Measurements from ENCODE around the gene MID1IP1.

Gene MID1IP1

GRCh38 chrX:38799995-38800580 is 1.2 kb upstream of the MID1IP1 start:
- TF ChIP-seq REST (IDR thresholded peaks at IDR 0.05; ENCODE audit: low read depth) (no peak), ZBTB7A (IDR thresholded peaks at IDR 0.05; ENCODE audit: low read depth) (no peak), NFIC (IDR thresholded peaks at IDR 0.05) (no peak), RAD21 (IDR thresholded peaks at IDR 0.05; ENCODE audit: low read depth) (no peak), EP300 (IDR thresholded peaks at IDR 0.05; ENCODE audit: borderline replicate concordance) (no peak), FOXM1 (IDR thresholded peaks at IDR 0.05; ENCODE audit: borderline replicate concordance, low read depth) (no peak), TEAD4 (IDR thresholded peaks at IDR 0.05) (no peak)

GRCh38 chrX:38803243-38803587 is 2.0 kb downstream of the MID1IP1 start:
- TF ChIP-seq REST (IDR thresholded peaks at IDR 0.05; ENCODE audit: low read depth), result no peak

GRCh38 chrX:38803588-38804431 is 2.6 kb downstream of the MID1IP1 start:
- TF ChIP-seq REST (IDR thresholded peaks at IDR 0.05; ENCODE audit: low read depth) (no peak), TEAD4 (IDR thresholded peaks at IDR 0.05) (no peak), ZBTB7A (IDR thresholded peaks at IDR 0.05; ENCODE audit: low read depth) (no peak), RAD21 (IDR thresholded peaks at IDR 0.05; ENCODE audit: low read depth) (no peak), CEBPB (IDR thresholded peaks at IDR 0.05) (peak; percentile 68), CREB1 (IDR thresholded peaks at IDR 0.05; ENCODE audit: low read depth) (no peak), EP300 (IDR thresholded peaks at IDR 0.05; ENCODE audit: borderline replicate concordance) (no peak), FOXM1 (IDR thresholded peaks at IDR 0.05; ENCODE audit: borderline replicate concordance, low read depth) (no peak), TCF12 (IDR thresholded peaks at IDR 0.05; ENCODE audit: low read depth) (no peak), MAX (IDR thresholded peaks at IDR 0.05) (peak; percentile 96), NFIC (IDR thresholded peaks at IDR 0.05) (no peak), USF1 (IDR thresholded peaks at IDR 0.05) (peak; percentile 21; the same call in 1 of the 2 replicates), TAF1 (IDR thresholded peaks at IDR 0.05; ENCODE audit: low read depth) (no peak)

GRCh38 chrX:38804432-38804681 is 3.1 kb downstream of the MID1IP1 start:
- no peak for TF ChIP-seq CEBPB (IDR thresholded peaks at IDR 0.05)
- no peak for TF ChIP-seq RAD21 (IDR thresholded peaks at IDR 0.05; ENCODE audit: low read depth)

- TF ChIP-seq MAX (IDR thresholded peaks at IDR 0.05) (no peak), YY1 (IDR thresholded peaks at IDR 0.05; ENCODE audit: low read depth) (no peak), TEAD4 (IDR thresholded peaks at IDR 0.05) (no peak), EP300 (IDR thresholded peaks at IDR 0.05; ENCODE audit: borderline replicate concordance) (no peak), USF1 (IDR thresholded peaks at IDR 0.05) (no peak), TAF1 (IDR thresholded peaks at IDR 0.05; ENCODE audit: low read depth) (no peak)
Observed at GRCh38 chrX:38804682-38805431, 3.6 kb downstream of the MID1IP1 start.

Measured in Ishikawa (cell line).